OCI-LY3 (cell line): ENCODE results near the gene CD96.

Experiments
- EZH2phosphoT487 ChIP-seq: fragments of 200-600 bp; shearing (Covaris generic); IDR thresholded peaks from 2 replicates; pipeline ENCODE4 v1.6.1; 2018; ENCODE audit warnings: antibody characterized with exemption, mixed run types, low read depth
- TF ChIP-seq, protein P1 (sequence below): fragments of 200-600, 300-600 bp; sonication (generic); IDR thresholded peaks from 2 replicates; pipeline ENCODE4 v1.5.1; 2014; ENCODE audit warnings: antibody characterized with exemption, low read length, low read depth

DNA sequence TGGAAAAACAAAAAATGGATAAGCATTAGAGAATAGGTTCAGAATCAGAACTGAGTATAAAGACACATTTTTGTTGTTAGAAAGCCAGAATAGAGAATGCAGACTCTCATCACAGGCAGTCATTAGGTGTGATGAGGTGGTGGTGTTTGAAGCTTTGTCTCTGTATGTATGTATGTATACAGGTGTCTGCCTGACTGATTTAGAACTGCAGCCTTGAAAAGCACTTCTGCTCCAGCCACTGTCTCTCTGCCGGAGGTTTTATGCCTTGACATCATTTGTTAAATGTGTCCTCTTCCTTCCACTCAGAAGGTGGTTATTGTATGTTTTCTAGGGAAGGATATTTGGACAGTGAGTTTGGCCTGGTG is 133.8 kb downstream of the CD96 start:
- TF ChIP-seq, protein P1, sequence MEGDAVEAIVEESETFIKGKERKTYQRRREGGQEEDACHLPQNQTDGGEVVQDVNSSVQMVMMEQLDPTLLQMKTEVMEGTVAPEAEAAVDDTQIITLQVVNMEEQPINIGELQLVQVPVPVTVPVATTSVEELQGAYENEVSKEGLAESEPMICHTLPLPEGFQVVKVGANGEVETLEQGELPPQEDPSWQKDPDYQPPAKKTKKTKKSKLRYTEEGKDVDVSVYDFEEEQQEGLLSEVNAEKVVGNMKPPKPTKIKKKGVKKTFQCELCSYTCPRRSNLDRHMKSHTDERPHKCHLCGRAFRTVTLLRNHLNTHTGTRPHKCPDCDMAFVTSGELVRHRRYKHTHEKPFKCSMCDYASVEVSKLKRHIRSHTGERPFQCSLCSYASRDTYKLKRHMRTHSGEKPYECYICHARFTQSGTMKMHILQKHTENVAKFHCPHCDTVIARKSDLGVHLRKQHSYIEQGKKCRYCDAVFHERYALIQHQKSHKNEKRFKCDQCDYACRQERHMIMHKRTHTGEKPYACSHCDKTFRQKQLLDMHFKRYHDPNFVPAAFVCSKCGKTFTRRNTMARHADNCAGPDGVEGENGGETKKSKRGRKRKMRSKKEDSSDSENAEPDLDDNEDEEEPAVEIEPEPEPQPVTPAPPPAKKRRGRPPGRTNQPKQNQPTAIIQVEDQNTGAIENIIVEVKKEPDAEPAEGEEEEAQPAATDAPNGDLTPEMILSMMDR = no peak
- no peak for TF ChIP-seq EZH2phosphoT487
